ENCODE results near the gene SPHK1. TPM values are rescaled to one million over a fixed set of nuclear protein-coding genes. Genes with fewer than 3 reads are reported as not detected.
A peak's percentile ranks its signal among the peaks of the same experiment; 100 is the strongest.

The SPHK1 gene
- total RNA-seq, 1 donor from 2014 or later: 3.1 TPM

GRCh38 chr17:76379646-76380376 lies 4.6 kb upstream of the SPHK1 start:
- Mint-ChIP-seq H3K4me1 (ENCODE audit: low read depth, unreplicated experiment) (peaks cover 7% of the 10 kb centered on the region), H3K27me3 (ENCODE audit: unreplicated experiment) (peaks cover 12% of the 10 kb centered on the region), H3K4me3 (ENCODE audit: unreplicated experiment) (no peak overlapping the region), H3K36me3 (ENCODE audit: unreplicated experiment) (no peaks in the 10 kb centered on the region), H3K9me3 (ENCODE audit: unreplicated experiment) (no peaks in the 10 kb centered on the region), H3K27ac (ENCODE audit: unreplicated experiment) (no peak overlapping the region)
- TF ChIP-seq, protein P1, sequence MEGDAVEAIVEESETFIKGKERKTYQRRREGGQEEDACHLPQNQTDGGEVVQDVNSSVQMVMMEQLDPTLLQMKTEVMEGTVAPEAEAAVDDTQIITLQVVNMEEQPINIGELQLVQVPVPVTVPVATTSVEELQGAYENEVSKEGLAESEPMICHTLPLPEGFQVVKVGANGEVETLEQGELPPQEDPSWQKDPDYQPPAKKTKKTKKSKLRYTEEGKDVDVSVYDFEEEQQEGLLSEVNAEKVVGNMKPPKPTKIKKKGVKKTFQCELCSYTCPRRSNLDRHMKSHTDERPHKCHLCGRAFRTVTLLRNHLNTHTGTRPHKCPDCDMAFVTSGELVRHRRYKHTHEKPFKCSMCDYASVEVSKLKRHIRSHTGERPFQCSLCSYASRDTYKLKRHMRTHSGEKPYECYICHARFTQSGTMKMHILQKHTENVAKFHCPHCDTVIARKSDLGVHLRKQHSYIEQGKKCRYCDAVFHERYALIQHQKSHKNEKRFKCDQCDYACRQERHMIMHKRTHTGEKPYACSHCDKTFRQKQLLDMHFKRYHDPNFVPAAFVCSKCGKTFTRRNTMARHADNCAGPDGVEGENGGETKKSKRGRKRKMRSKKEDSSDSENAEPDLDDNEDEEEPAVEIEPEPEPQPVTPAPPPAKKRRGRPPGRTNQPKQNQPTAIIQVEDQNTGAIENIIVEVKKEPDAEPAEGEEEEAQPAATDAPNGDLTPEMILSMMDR (IDR thresholded peaks at IDR 0.05; ENCODE audit: partially characterized antibody, unreplicated experiment): no peak
- no peak for DNase-seq

DNA sequence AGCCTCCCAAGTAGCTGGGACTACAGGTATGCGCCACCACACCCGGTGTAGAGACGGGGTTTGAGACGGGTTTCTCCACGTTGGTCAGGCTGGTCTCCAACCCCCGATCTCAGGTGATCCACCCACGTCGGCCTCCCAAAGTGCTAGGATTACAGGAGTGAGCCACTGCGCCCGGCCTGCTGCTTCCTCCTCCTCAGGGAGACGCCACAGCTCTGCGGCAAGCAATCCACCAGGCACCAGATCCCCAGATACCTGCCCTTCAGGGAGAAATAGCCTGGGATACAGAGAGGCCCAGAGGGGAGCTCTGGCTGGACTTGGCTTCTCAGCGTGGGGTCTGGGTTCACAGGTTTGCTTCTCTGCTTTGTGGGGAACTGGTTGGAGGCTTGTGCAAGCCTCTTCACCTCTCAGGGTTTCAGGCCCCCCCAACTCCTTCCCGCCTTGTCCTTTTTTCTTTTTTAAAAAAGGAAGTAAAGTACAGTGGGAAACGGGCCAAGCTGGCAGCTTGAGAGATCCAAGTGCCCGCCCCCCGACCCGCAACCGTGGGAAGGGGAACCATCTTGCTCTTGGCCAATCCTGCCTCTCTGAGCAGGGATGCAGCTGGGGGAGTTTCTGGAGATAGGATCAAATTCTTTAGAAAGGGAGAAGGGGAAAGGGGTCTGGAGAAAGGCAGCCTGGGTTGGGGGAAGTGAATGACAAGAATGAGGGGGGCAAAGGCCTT lies 2.6 kb upstream of the SPHK1 start:
- no peak overlapping the region for H3K27ac Mint-ChIP-seq (ENCODE audit: unreplicated experiment)
- peaks cover 9% of the 10 kb centered on the region for H3K4me1 Mint-ChIP-seq (ENCODE audit: low read depth, unreplicated experiment)
- TF ChIP-seq, protein P1 (IDR thresholded peaks at IDR 0.05; ENCODE audit: partially characterized antibody, unreplicated experiment): no peak
- H3K36me3 Mint-ChIP-seq (ENCODE audit: unreplicated experiment): no peaks in the 10 kb centered on the region
- H3K27me3 Mint-ChIP-seq (ENCODE audit: unreplicated experiment): peaks cover 18% of the 10 kb centered on the region
- DNase-seq: no peak
- H3K4me3 Mint-ChIP-seq (ENCODE audit: unreplicated experiment): peak overlapping the region; percentile 30
- peaks cover 5% of the 10 kb centered on the region for H3K9me3 Mint-ChIP-seq (ENCODE audit: unreplicated experiment)

- Mint-ChIP-seq H3K4me3 (ENCODE audit: unreplicated experiment) (peak overlapping the region; percentile 86), H3K4me1 (ENCODE audit: low read depth, unreplicated experiment) (peaks cover 9% of the 10 kb centered on the region), H3K36me3 (ENCODE audit: unreplicated experiment) (no peaks in the 10 kb centered on the region), H3K27me3 (ENCODE audit: unreplicated experiment) (peaks cover 18% of the 10 kb centered on the region), H3K27ac (ENCODE audit: unreplicated experiment) (no peak overlapping the region), H3K9me3 (ENCODE audit: unreplicated experiment) (peaks cover 5% of the 10 kb centered on the region)
- TF ChIP-seq, protein P1 (IDR thresholded peaks at IDR 0.05; ENCODE audit: partially characterized antibody, unreplicated experiment): no peak
- DNase-seq: peak; percentile 46
These were observed 2.0 kb upstream of the SPHK1 start for GRCh38 chr17:76382351-76382802.

GRCh38 chr17:76382803-76383545 lies 1.4 kb upstream of the SPHK1 start:
- no peaks in the 10 kb centered on the region for H3K36me3 Mint-ChIP-seq (ENCODE audit: unreplicated experiment)
- peak; percentile 39 for DNase-seq
- peaks cover 9% of the 10 kb centered on the region for H3K4me1 Mint-ChIP-seq (ENCODE audit: low read depth, unreplicated experiment)
- TF ChIP-seq, protein P1 (IDR thresholded peaks at IDR 0.05; ENCODE audit: partially characterized antibody, unreplicated experiment): no peak
- H3K4me3 Mint-ChIP-seq (ENCODE audit: unreplicated experiment): peak overlapping the region; percentile 86
- H3K27ac Mint-ChIP-seq (ENCODE audit: unreplicated experiment): no peak overlapping the region
- peaks cover 18% of the 10 kb centered on the region for H3K27me3 Mint-ChIP-seq (ENCODE audit: unreplicated experiment)
- H3K9me3 Mint-ChIP-seq (ENCODE audit: unreplicated experiment): peaks cover 5% of the 10 kb centered on the region

All from glutamatergic neuron (in vitro differentiated cells).